Neuronal stem cell (in vitro differentiated cells): ENCODE data around the gene LCOR.

ENCODE experiments used
- DNase-seq: peaks from one replicate; pipeline ENCODE4 v3.0.0-alpha.2; 2013; ENCODE audit warnings: low spot score
- H2AFZ ChIP-seq: one replicate; pipeline ENCODE4 v1.6.1; 2013; ENCODE audit warnings: mild to moderate bottlenecking, low read length, inconsistent platforms
- H2AK5ac ChIP-seq: 2 replicates; pipeline ENCODE4 v1.6.1; 2013; ENCODE audit warnings: low read depth, mild to moderate bottlenecking, inconsistent platforms, low read length, moderate library complexity, mixed read lengths
- H2BK120ac ChIP-seq: 2 replicates; pipeline ENCODE4 v1.6.1; 2013; ENCODE audit warnings: low read depth, mild to moderate bottlenecking, inconsistent platforms, low read length, moderate library complexity, mixed read lengths
- H2BK12ac ChIP-seq: one replicate; pipeline ENCODE4 v1.6.1; 2013; ENCODE audit warnings: low read length, inconsistent platforms
- H2BK15ac ChIP-seq: 2 replicates; pipeline ENCODE4 v1.6.1; 2013; ENCODE audit warnings: mild to moderate bottlenecking, low read length, inconsistent platforms, mixed read lengths
- H2BK5ac ChIP-seq: one replicate; pipeline ENCODE4 v1.6.1; 2013; ENCODE audit warnings: inconsistent platforms, mild to moderate bottlenecking, low read length, moderate library complexity
- H3K14ac ChIP-seq: one replicate; pipeline ENCODE4 v1.6.1; 2013; ENCODE audit warnings: low read length, inconsistent platforms
- H3K18ac ChIP-seq: 2 replicates; pipeline ENCODE4 v1.6.1; 2013; ENCODE audit warnings: low read length, inconsistent platforms
- H3K23ac ChIP-seq: 2 replicates; pipeline ENCODE4 v1.6.1; 2013; ENCODE audit warnings: low read depth, mild to moderate bottlenecking, mixed read lengths, low read length, inconsistent platforms; ENCODE audit not compliant: poor library complexity
- H3K27ac ChIP-seq: replicated peaks from 3 replicates; pipeline ENCODE4 v1.5.1; 2013; ENCODE audit warnings: low read length, inconsistent platforms
- H3K27me3 ChIP-seq, 3 experiments: 2 replicates each; pipeline ENCODE4 v1.6.1; 2013; ENCODE audit warnings: low read length in 3 of 3, mild to moderate bottlenecking in 2 of 3, inconsistent platforms in 1 of 3, low read depth in 1 of 3, mixed read lengths in 1 of 3, moderate library complexity in 1 of 3; ENCODE audit not compliant: control insufficient read depth in 3 of 3, insufficient read depth in 3 of 3
- H3K36me3 ChIP-seq, 2 donors: replicated peaks in 1 of 2; 2 replicates each; pipeline ENCODE4 v1.6.1; 2013; ENCODE audit warnings: low read length in 2 of 2; ENCODE audit not compliant: control insufficient read depth in 2 of 2, insufficient read depth in 2 of 2
- H3K4ac ChIP-seq: 2 replicates; pipeline ENCODE4 v1.6.1; 2013; ENCODE audit warnings: inconsistent platforms, mild to moderate bottlenecking, low read length, moderate library complexity
- H3K4me1 ChIP-seq, 2 donors: 1 replicate in 1 of 2; 2 replicates in 1 of 2; pipeline ENCODE4 v1.6.1; 2013; ENCODE audit warnings: low read length in 2 of 2, low read depth in 1 of 2; ENCODE audit not compliant: control insufficient read depth in 2 of 2, insufficient read depth in 1 of 2
- H3K4me2 ChIP-seq: one replicate; pipeline ENCODE4 v1.6.1; 2013; ENCODE audit warnings: mild to moderate bottlenecking, low read length, inconsistent platforms; ENCODE audit not compliant: insufficient read depth, poor library complexity, severe bottlenecking
- H3K4me3 ChIP-seq, 2 donors: 2 replicates each; pipeline ENCODE4 v1.5.1; 2013; ENCODE audit warnings: low read length in 2 of 2, mild to moderate bottlenecking in 2 of 2, inconsistent platforms in 1 of 2, moderate library complexity in 1 of 2
- H3K79me1 ChIP-seq: one replicate; pipeline ENCODE4 v1.6.1; 2013; ENCODE audit warnings: low read depth, mild to moderate bottlenecking, inconsistent platforms, low read length, moderate library complexity
- H3K9ac ChIP-seq: one replicate; pipeline ENCODE4 v1.6.1; 2013; ENCODE audit warnings: mild to moderate bottlenecking, low read depth, low read length, inconsistent platforms; ENCODE audit not compliant: poor library complexity
- H3K9me3 ChIP-seq, 2 donors: replicated peaks in 1 of 2; 2 replicates each; pipeline versions ENCODE3 to v1.6.1; 2013; ENCODE audit warnings: low read length in 2 of 2, mild to moderate bottlenecking in 2 of 2, inconsistent platforms in 1 of 2, low read depth in 1 of 2, mixed read lengths in 1 of 2, moderate library complexity in 1 of 2; ENCODE audit not compliant: control insufficient read depth in 2 of 2, insufficient read depth in 1 of 2
- H4K8ac ChIP-seq: one replicate; pipeline ENCODE4 v1.6.1; 2013; ENCODE audit warnings: low read depth, mild to moderate bottlenecking, inconsistent platforms, low read length, moderate library complexity
- H4K91ac ChIP-seq: one replicate; pipeline ENCODE4 v1.6.1; 2013; ENCODE audit warnings: low read length, low read depth, mild to moderate bottlenecking, inconsistent platforms; ENCODE audit not compliant: poor library complexity
- WGBS, 2 donors: extraction: QIAGEN DNeasy Blood & Tissue Kit; methylation state at CpG; one replicate each; pipeline ENCODE4 v1.1.7; 2013; ENCODE audit warnings: missing lambda C conversion rate in 2 of 2, mixed read lengths in 1 of 2; ENCODE audit not compliant: insufficient read length in 2 of 2, insufficient replicate concordance in 1 of 2; ENCODE audit errors: extremely low coverage in 2 of 2; 5-methylcytosine and 5-hydroxymethylcytosine counted together

Gene LCOR

DNA sequence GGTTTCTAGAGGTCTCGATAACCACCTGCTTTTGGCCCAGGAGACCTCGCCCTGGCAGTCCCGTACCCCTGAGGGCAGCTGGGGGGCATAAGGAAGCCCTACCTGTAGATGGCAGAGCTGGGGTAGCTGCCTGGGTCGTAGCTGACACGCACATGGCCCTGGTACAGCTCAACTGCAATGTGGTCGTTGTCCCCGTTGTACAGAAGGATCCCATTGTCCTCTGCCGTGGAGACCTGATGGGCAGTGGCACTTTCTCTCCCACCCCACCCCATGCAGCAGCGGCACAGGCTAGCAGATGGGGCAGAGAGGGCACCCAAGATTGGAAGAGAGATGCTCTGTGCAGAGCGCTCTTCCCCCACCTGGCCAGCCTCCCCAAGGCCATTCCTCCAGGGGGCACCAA, 172.5 kb downstream of the LCOR start:
- Histone ChIP-seq H2BK120ac (peak overlapping the region; percentile 63), H3K23ac (no peak overlapping the region), H3K18ac (peak overlapping the region; percentile 80), H3K14ac (peak overlapping the region; percentile 56), H2BK15ac (no peak overlapping the region), H3K4me1 (no peaks in the 10 kb centered on the region), H3K4ac (no peak overlapping the region), H3K4me2 (no peak overlapping the region), H3K27ac (no peak overlapping the region), H2AK5ac (peak overlapping the region; percentile 46), H3K79me1 (no peaks in the 10 kb centered on the region), H2AFZ (no peak overlapping the region), H3K4me3 (no peak overlapping the region), H2BK5ac (peak overlapping the region; percentile 16), H4K8ac (no peak overlapping the region), H3K27me3 (no peaks in the 10 kb centered on the region), H3K9ac (no peak overlapping the region), H4K91ac (peak overlapping the region; percentile 72), H3K9me3 (peaks cover 4 to 15% of the 10 kb centered on the region in 2 donors), H3K36me3 (no peaks in the 10 kb centered on the region), H2BK12ac (peak overlapping the region; percentile 58)
- no CpG with 5 or more reads among the region's 10 CpGs for WGBS, 2 donors
- DNase-seq, result no peak

DNA sequence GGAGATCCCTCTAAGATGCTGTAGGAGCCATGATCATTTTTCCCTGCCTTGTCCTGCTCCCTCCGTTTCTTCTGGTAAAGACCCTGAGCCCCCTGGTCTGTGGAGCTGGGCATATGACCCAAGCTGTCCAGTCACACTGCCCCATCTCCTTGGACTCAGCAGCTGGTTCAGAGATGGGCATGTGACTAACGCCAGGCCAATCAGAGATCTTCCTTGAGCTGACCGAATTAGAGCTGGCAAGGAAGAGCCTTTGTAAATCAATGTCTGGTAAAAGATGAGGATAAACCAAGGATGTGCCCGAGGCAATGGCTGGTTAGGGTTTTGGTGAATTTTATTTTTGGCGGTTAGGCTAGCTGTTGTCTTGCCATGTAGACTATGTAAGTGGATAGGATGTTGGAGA, 173.3 kb downstream of the LCOR start:
- no peak overlapping the region for H2BK120ac ChIP-seq
- no peak overlapping the region for H3K18ac ChIP-seq
- no peak overlapping the region for H4K91ac ChIP-seq
- H3K9ac ChIP-seq, result no peak overlapping the region
- WGBS, 2 donors, result no CpG with 5 or more reads among the region's 5 CpGs
- DNase-seq, result no peak
- no peak overlapping the region for H2BK12ac ChIP-seq
- no peak overlapping the region for H3K4me2 ChIP-seq
- H2BK15ac ChIP-seq, result no peak overlapping the region
- H2AK5ac ChIP-seq, result no peak overlapping the region
- H3K27ac ChIP-seq, result no peak overlapping the region
- H3K23ac ChIP-seq, result no peak overlapping the region
- H3K27me3 ChIP-seq, result no peaks in the 10 kb centered on the region
- no peak overlapping the region for H3K4me3 ChIP-seq
- no peak overlapping the region for H3K4ac ChIP-seq
- H3K79me1 ChIP-seq, result no peaks in the 10 kb centered on the region
- peaks cover 4 to 19% of the 10 kb centered on the region in 2 donors for H3K9me3 ChIP-seq
- no peaks in the 10 kb centered on the region for H3K4me1 ChIP-seq
- no peak overlapping the region for H4K8ac ChIP-seq
- peak overlapping the region; percentile 16 for H2BK5ac ChIP-seq
- H3K36me3 ChIP-seq, result no peaks in the 10 kb centered on the region
- H3K14ac ChIP-seq, result no peak overlapping the region
- H2AFZ ChIP-seq, result no peak overlapping the region

DNA sequence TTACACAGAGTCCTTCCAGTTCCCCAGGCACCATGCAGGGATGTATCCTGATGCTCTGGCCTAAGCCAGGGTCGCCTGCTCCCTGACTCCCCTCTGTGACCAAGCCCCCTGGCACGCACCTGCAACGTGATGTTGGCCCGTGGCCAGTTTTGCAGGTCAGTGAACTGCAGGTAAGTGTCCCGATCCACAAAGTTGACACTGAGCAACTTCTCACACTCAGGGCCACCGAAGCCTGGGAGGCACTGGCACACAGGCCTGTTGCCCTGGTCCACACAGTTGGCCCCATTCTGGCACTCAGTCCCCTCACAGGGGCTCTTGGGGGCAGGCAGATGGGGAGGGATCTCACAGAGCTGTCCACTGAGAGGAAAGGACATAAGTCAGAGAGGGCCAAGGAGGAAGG, 174.3 kb downstream of the LCOR start:
- H2BK15ac ChIP-seq, result no peak overlapping the region
- H4K8ac ChIP-seq, result peak overlapping the region; percentile 29
- no peaks in the 10 kb centered on the region for H3K79me1 ChIP-seq
- H4K91ac ChIP-seq, result peak overlapping the region; percentile 64
- H2BK5ac ChIP-seq, result no peak overlapping the region
- H3K4ac ChIP-seq, result no peak overlapping the region
- peak overlapping the region; percentile 20 for H3K18ac ChIP-seq
- H3K27ac ChIP-seq, result no peak overlapping the region
- H3K4me2 ChIP-seq, result no peak overlapping the region
- H2AK5ac ChIP-seq, result no peak overlapping the region
- H3K9ac ChIP-seq, result no peak overlapping the region
- H2BK12ac ChIP-seq, result no peak overlapping the region
- H3K4me3 ChIP-seq, result no peak overlapping the region
- no peak overlapping the region for H2AFZ ChIP-seq
- no peaks in the 10 kb centered on the region for H3K36me3 ChIP-seq
- WGBS, 2 donors, result no CpG with 5 or more reads among the region's 6 CpGs
- no peaks in the 10 kb centered on the region for H3K4me1 ChIP-seq
- peaks cover 0 to under 1% (median 0%) of the 10 kb centered on the region in 3 experiments for H3K27me3 ChIP-seq
- H3K23ac ChIP-seq, result no peak overlapping the region
- H2BK120ac ChIP-seq, result no peak overlapping the region
- H3K14ac ChIP-seq, result no peak overlapping the region
- DNase-seq, result no peak
- H3K9me3 ChIP-seq, result peaks cover 4 to 19% of the 10 kb centered on the region in 2 donors

DNA sequence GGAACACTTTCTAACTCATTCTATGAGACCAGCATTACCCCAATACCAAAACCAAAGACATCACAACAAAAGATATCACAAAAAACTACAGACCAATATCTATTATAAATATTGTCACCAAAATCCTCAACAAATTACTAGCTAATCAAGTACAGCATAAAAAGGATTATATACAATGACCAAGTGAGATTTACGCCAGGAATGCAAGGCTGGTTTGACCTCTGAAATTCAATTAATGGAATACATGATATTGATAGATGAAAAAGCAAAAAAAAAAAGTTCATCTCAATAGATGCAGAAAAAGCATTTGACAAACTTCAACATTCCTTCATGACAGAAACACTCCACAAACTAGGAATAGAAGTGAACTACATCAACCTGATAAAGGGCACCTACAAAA, 175.3 kb downstream of the LCOR start:
- Histone ChIP-seq H3K14ac (no peak overlapping the region), H4K91ac (no peak overlapping the region), H2AK5ac (no peak overlapping the region), H2BK12ac (no peak overlapping the region), H3K4ac (no peak overlapping the region), H3K9me3 (peaks cover 4 to 19% of the 10 kb centered on the region in 2 donors), H2AFZ (no peak overlapping the region), H3K79me1 (no peaks in the 10 kb centered on the region), H3K4me1 (no peaks in the 10 kb centered on the region), H3K23ac (no peak overlapping the region), H2BK120ac (no peak overlapping the region), H4K8ac (no peak overlapping the region), H2BK5ac (no peak overlapping the region), H3K4me2 (no peak overlapping the region), H2BK15ac (no peak overlapping the region), H3K36me3 (no peaks in the 10 kb centered on the region), H3K4me3 (no peak overlapping the region), H3K27me3 (peaks cover 0 to 3% (median 0%) of the 10 kb centered on the region in 3 experiments), H3K9ac (no peak overlapping the region), H3K18ac (no peak overlapping the region), H3K27ac (no peak overlapping the region)
- whole genome bisulfite sequencing, 2 donors, result no CpG with 5 or more reads among the region's 1 CpG
- DNase-seq, result no peak
